OCI-LY1 (cell line): ENCODE measurements around the gene MGAT2.
A peak's percentile ranks its signal among the peaks of the same experiment; 100 is the strongest.

Experiments used
- H2AFZ ChIP-seq: fragments of 200-600 bp; sonication (generic), shearing (Covaris generic); 2 replicates; pipeline ENCODE4 v1.6.0; 2014; ENCODE audit warnings: antibody characterized with exemption, mild to moderate bottlenecking, low read length
- H3F3A ChIP-seq: fragments of 200-600 bp; sonication (generic), shearing (Covaris generic); 2 replicates; pipeline ENCODE4 v1.6.0; 2014; ENCODE audit warnings: mild to moderate bottlenecking, antibody characterized with exemption, low read length, moderate library complexity; ENCODE audit not compliant: insufficient read depth
- H3K27ac ChIP-seq: fragments of 200-600 bp; sonication (generic); 2 replicates; pipeline ENCODE4 v1.5.1; 2014; ENCODE audit warnings: low read length, mixed run types, mild to moderate bottlenecking, low read depth; ENCODE audit not compliant: poor library complexity, severe bottlenecking
- H3K27me3 ChIP-seq: fragments of 200-600 bp; sonication (generic); 2 replicates; pipeline ENCODE4 v1.6.0; 2014; ENCODE audit warnings: antibody characterized with exemption, mild to moderate bottlenecking, low read length, moderate library complexity; ENCODE audit not compliant: insufficient read depth
- H3K36me3 ChIP-seq: fragments of 200-600 bp; sonication (generic); 2 replicates; pipeline ENCODE4 v1.6.1; 2014; ENCODE audit warnings: mild to moderate bottlenecking, antibody characterized with exemption, low read length, moderate library complexity, mixed read lengths; ENCODE audit not compliant: insufficient read depth
- H3K4me1 ChIP-seq: fragments of 200-600 bp; sonication (generic); 2 replicates; pipeline ENCODE4 v1.5.1; 2014; ENCODE audit warnings: mild to moderate bottlenecking, low read length, moderate library complexity; ENCODE audit not compliant: insufficient read depth, severe bottlenecking
- H3K4me2 ChIP-seq: fragments of 200-600 bp; sonication (generic), shearing (Covaris generic); 2 replicates; pipeline ENCODE4 v1.6.1; 2014; ENCODE audit warnings: low read length
- H3K4me3 ChIP-seq: fragments of 200-600 bp; sonication (generic); 2 replicates; pipeline ENCODE4 v1.5.1; 2014; ENCODE audit warnings: low read length, low read depth, mild to moderate bottlenecking, mixed read lengths; ENCODE audit not compliant: poor library complexity, severe bottlenecking
- H3K79me2 ChIP-seq: fragments of 200-600 bp; shearing (Covaris generic); 2 replicates; pipeline ENCODE4 v1.6.1; 2016; ENCODE audit warnings: mixed run types, low read length, mixed read lengths; ENCODE audit not compliant: insufficient read depth
- H3K9ac ChIP-seq: fragments of 200-600 bp; sonication (generic), shearing (Covaris generic); 2 replicates; pipeline ENCODE4 v1.6.1; 2014; ENCODE audit warnings: mild to moderate bottlenecking, low read length, mixed read lengths
- H3K9me2 ChIP-seq: fragments of 200-600 bp; sonication (generic), shearing (Covaris generic); 2 replicates; pipeline ENCODE4 v1.6.1; 2014; ENCODE audit warnings: low read depth, mild to moderate bottlenecking, low read length, mixed read lengths
- H3K9me3 ChIP-seq: fragments of 200-600 bp; shearing (Covaris generic); 2 replicates; pipeline ENCODE4 v1.6.1; 2014; ENCODE audit warnings: low read length, mixed read lengths
- H4K20me1 ChIP-seq: fragments of 200-600 bp; sonication (generic), shearing (Covaris generic); 2 replicates; pipeline ENCODE4 v1.6.0; 2016; ENCODE audit warnings: mild to moderate bottlenecking, low read length; ENCODE audit not compliant: insufficient read depth
- CTCF ChIP-seq: fragments of 200-600 bp; sonication (generic), shearing (Covaris generic); IDR thresholded peaks from 2 replicates; pipeline ENCODE4 v1.5.1; 2017; ENCODE audit warnings: mild to moderate bottlenecking, antibody characterized with exemption, low read length, moderate library complexity, mixed read lengths
- EZH2 ChIP-seq: fragments of 200-600 bp; sonication (generic), shearing (Covaris generic); IDR thresholded peaks from 2 replicates; pipeline ENCODE4 v1.8.0; 2017; ENCODE audit warnings: borderline replicate concordance, mixed run types, mild to moderate bottlenecking, antibody characterized with exemption, low read length, moderate library complexity, mixed read lengths

The MGAT2 gene

GRCh38 chr14:49623941-49624839 is 3.6 kb downstream of the MGAT2 start:
- peak overlapping the region; percentile 85 for H3K4me3 ChIP-seq
- H3K4me1 ChIP-seq: peaks cover 44% of the 10 kb centered on the region
- H3F3A ChIP-seq: peaks cover 12% of the 10 kb centered on the region; the same call in 1 of the 2 replicates
- no peaks in the 10 kb centered on the region for H3K9me2 ChIP-seq
- no peaks in the 10 kb centered on the region for H4K20me1 ChIP-seq
- no peak overlapping the region for H2AFZ ChIP-seq
- H3K36me3 ChIP-seq: peaks cover 44% of the 10 kb centered on the region; the same call in 1 of the 2 replicates
- no peaks in the 10 kb centered on the region for H3K27me3 ChIP-seq
- H3K9ac ChIP-seq: no peak overlapping the region; the same call in 1 of the 2 replicates
- H3K4me2 ChIP-seq: peak overlapping the region; percentile 94
- H3K9me3 ChIP-seq: no peaks in the 10 kb centered on the region
- TF ChIP-seq EZH2: no peak
- H3K27ac ChIP-seq: peak overlapping the region; percentile 47
- H3K79me2 ChIP-seq: peaks cover 43% of the 10 kb centered on the region

GRCh38 chr14:49633640-49634546 is 13.3 kb downstream of the MGAT2 start:
- H3K36me3 ChIP-seq: peaks cover 25% of the 10 kb centered on the region
- H3K79me2 ChIP-seq: peaks cover 32% of the 10 kb centered on the region
- H3K27me3 ChIP-seq: no peaks in the 10 kb centered on the region
- H3K9ac ChIP-seq: peak overlapping the region; percentile 87
- H3K4me2 ChIP-seq: peak overlapping the region; percentile 89
- no peaks in the 10 kb centered on the region for H4K20me1 ChIP-seq
- no peak overlapping the region for H2AFZ ChIP-seq
- peak overlapping the region; percentile 84 for H3K27ac ChIP-seq
- no peaks in the 10 kb centered on the region for H3K9me2 ChIP-seq
- peaks cover 29% of the 10 kb centered on the region for H3K4me1 ChIP-seq
- no peaks in the 10 kb centered on the region for H3F3A ChIP-seq
- H3K9me3 ChIP-seq: no peaks in the 10 kb centered on the region
- TF ChIP-seq CTCF (peak; percentile 88), EZH2 (no peak)
- peak overlapping the region; percentile 88 for H3K4me3 ChIP-seq

- Histone ChIP-seq H3K9me3 (no peaks in the 10 kb centered on the region), H3K4me3 (peak within 1 kb of the TSS; percentile 88), H3K4me1 (peaks cover 26% of the 10 kb centered on the region), H3K27me3 (no peaks in the 10 kb centered on the region), H3K4me2 (peak within 1 kb of the TSS; percentile 89), H3K27ac (peak within 1 kb of the TSS; percentile 84), H3K9me2 (no peaks in the 10 kb centered on the region), H3K36me3 (peaks cover 33% of the 10 kb centered on the region), H3F3A (no peaks in the 10 kb centered on the region), H4K20me1 (no peaks in the 10 kb centered on the region), H3K9ac (peak within 1 kb of the TSS; percentile 87), H2AFZ (no peak within 1 kb of the TSS), H3K79me2 (peaks cover 32% of the 10 kb centered on the region)
- no peak for TF ChIP-seq EZH2
- TF ChIP-seq CTCF: no peak
Measured at GRCh38 chr14:49634547-49635334, 14.1 kb downstream of the MGAT2 start, which contains the start of gene DNAAF2. Gene DNAAF2, minus strand, starts transcription at chr14:49635244. Its CDS starts 95 bp downstream, at chr14:49635149.
